IgD-negative memory B cell (primary cell): ENCODE data around the gene C1orf56. TPM values are rescaled to one million over a fixed set of nuclear protein-coding genes. Genes with fewer than 3 reads are reported as not detected.

ENCODE experiments used
- H3K27ac Mint-ChIP-seq, 3 donors: one replicate each; pipeline ENCODE4 v1.8.0; 2020 to 2022; ENCODE audit warnings: mild to moderate bottlenecking in 3 of 3, mixed read lengths in 3 of 3, moderate library complexity in 1 of 3
- H3K27me3 Mint-ChIP-seq: one replicate; pipeline ENCODE4 v1.8.0; 2021; ENCODE audit warnings: mixed read lengths
- H3K36me3 Mint-ChIP-seq: one replicate; pipeline ENCODE4 v1.8.0; 2020; ENCODE audit warnings: mild to moderate bottlenecking, mixed read lengths
- H3K4me1 Mint-ChIP-seq, 3 donors: one replicate each; pipeline ENCODE4 v1.8.0; 2020 to 2022; ENCODE audit warnings: mixed read lengths in 3 of 3, mild to moderate bottlenecking in 1 of 3
- H3K4me3 Mint-ChIP-seq, 4 donors: one replicate each; pipeline ENCODE4 v1.8.0; 2020 to 2022; ENCODE audit warnings: mild to moderate bottlenecking in 4 of 4, mixed read lengths in 4 of 4, moderate library complexity in 3 of 4
- H3K9me3 Mint-ChIP-seq, 3 donors: one replicate each; pipeline ENCODE4 v1.8.0; 2020 to 2021; ENCODE audit warnings: mixed read lengths in 3 of 3, mild to moderate bottlenecking in 1 of 3
- polyA plus RNA-seq: library from polyadenylated mRNA; unstranded; fragments of 300-500 nt; fragmentation: Illumina TruSeq; gene quantifications from one replicate; pipeline ENCODE4 v1.2.3, GENCODE V29; 2021

C1orf56 gene, protein sequence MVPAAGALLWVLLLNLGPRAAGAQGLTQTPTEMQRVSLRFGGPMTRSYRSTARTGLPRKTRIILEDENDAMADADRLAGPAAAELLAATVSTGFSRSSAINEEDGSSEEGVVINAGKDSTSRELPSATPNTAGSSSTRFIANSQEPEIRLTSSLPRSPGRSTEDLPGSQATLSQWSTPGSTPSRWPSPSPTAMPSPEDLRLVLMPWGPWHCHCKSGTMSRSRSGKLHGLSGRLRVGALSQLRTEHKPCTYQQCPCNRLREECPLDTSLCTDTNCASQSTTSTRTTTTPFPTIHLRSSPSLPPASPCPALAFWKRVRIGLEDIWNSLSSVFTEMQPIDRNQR
- 4.5 TPM for polyA plus RNA-seq

DNA sequence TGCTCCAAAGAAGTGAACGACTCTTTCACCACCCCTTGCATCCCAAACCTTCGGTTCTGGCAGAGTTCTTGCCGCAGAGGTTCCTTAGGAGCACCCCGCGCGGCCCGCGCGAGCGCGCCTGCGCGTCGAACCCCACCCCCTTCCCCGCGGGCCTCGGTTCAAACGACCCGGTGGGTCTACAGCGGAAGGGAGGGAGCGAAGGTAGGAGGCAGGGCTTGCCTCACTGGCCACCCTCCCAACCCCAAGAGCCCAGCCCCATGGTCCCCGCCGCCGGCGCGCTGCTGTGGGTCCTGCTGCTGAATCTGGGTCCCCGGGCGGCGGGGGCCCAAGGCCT is at the start of gene C1orf56:
Gene C1orf56, plus strand, starts transcription at position 161 of the 334 bp plus-strand sequence. Its CDS starts 97 bp downstream, at position 258.
- H3K4me1 Mint-ChIP-seq: peaks cover 24 to 27% (median 26%) of the 10 kb centered on the region in 3 donors
- H3K27ac Mint-ChIP-seq: peak within 1 kb of the TSS; percentile 86 to 94 (median 88)
- H3K4me3 Mint-ChIP-seq: peak within 1 kb of the TSS; percentile 93 to 98 (median 97)
- no peaks in the 10 kb centered on the region for H3K27me3 Mint-ChIP-seq
- H3K9me3 Mint-ChIP-seq: no peaks in the 10 kb centered on the region
- H3K36me3 Mint-ChIP-seq: no peaks in the 10 kb centered on the region

DNA sequence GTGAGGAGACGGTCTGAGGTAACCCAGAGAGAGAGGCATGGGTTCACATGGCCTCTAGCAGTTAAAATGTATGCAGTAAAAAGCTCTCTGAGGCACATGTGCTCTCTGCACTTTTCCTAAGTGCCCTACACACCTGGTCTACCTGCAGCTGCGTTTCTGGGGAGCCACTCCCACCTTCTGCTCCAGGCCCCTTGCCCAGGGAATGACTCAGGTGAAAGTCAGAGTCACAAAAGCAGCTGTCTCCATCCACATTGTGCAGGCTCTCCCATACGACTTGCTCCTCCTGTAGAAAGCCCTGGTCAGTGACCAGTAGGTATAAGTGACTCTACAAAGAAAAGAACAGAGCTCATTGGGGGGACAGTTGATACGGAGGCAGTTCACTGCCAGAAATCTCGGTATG is 49.6 kb upstream of the C1orf56 start:
- Mint-ChIP-seq H3K9me3 (no peaks in the 10 kb centered on the region), H3K4me3 (no peak overlapping the region), H3K4me1 (peaks cover 4 to 12% (median 12%) of the 10 kb centered on the region in 3 donors), H3K27ac (no peak overlapping the region), H3K27me3 (no peaks in the 10 kb centered on the region), H3K36me3 (peaks cover 6% of the 10 kb centered on the region)

DNA sequence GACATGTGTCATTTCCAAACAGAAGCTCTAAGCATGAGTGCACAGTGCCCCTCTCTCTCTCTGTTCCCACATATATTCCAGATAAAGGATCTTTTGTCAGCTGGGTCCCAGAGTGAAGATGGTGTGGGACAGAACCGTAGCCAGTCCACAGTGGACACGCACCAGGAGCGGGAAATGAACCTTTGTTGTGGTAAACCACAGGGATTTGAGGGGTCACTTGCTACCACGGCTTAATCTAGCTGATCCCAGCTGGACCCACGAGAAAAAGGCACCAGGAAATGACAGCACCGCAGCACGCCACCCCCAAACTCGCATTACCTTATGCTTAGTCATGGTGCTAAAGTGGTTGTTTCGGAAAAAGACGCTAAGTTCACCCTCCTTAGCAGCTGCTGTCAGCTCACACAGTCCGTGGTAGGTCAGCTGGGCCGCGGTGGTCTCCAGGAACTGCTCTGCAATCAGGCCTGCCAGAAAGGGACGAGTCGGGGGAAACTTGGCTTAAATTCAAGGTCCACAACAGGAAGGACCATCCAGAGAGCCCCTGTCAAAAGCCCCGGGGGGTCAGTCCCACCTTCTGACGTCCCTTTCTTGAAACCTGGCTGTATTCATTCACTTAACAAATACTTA is 48.4 kb upstream of the C1orf56 start:
- Mint-ChIP-seq H3K27me3 (no peaks in the 10 kb centered on the region), H3K27ac (no peak overlapping the region), H3K9me3 (no peaks in the 10 kb centered on the region), H3K36me3 (peaks cover 6% of the 10 kb centered on the region), H3K4me1 (peaks cover 4 to 22% (median 15%) of the 10 kb centered on the region in 3 donors), H3K4me3 (no peak overlapping the region)

DNA sequence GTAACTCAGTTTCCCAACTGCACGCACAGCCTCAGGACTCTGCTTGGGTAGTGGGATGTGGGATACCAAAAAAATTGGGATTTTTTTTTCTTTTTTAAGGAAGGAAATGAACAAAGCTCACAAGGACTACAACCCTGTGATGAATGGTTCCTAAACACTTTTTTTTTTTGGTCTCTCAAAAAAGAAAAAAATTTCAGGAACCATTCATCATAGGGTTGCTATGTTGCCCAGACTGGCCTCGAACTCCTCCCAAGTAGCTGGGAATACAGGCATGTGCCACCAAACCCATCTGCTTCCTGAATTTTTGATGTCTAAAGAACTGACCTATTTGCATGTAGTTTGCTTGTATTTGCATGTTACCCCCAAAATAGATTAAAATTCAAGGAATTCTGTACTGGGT is 47.6 kb upstream of the C1orf56 start:
- H3K36me3 Mint-ChIP-seq: peaks cover 6% of the 10 kb centered on the region
- no peaks in the 10 kb centered on the region for H3K9me3 Mint-ChIP-seq
- H3K4me1 Mint-ChIP-seq: peaks cover 4 to 22% (median 18%) of the 10 kb centered on the region in 3 donors
- H3K27ac Mint-ChIP-seq: no peak overlapping the region
- no peaks in the 10 kb centered on the region for H3K27me3 Mint-ChIP-seq
- H3K4me3 Mint-ChIP-seq: no peak overlapping the region

DNA sequence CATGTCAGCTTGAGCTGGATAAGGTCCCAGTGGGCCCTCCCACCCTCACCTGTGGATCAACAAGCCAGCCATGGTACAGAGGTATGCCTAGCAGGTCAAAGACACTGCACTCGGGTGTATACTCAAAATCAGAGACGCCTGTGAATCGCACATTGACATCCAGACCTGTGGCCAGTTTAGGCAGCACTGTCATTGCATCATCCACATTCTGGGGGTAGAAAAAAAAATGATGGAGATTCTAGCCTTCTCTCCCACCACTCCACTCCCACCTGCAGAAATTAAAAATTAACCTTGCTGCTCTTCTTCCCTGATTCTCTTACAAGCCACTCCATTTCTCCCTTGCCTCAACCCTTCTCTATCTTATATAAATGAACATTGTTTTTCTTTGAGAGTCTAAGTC is 47.1 kb upstream of the C1orf56 start:
- no peak overlapping the region for H3K4me3 Mint-ChIP-seq
- peaks cover 6% of the 10 kb centered on the region for H3K36me3 Mint-ChIP-seq
- no peaks in the 10 kb centered on the region for H3K27me3 Mint-ChIP-seq
- peak overlapping the region in 1 of 3 donors; percentile 58 for H3K27ac Mint-ChIP-seq
- no peaks in the 10 kb centered on the region for H3K9me3 Mint-ChIP-seq
- H3K4me1 Mint-ChIP-seq: peaks cover 4 to 23% (median 19%) of the 10 kb centered on the region in 3 donors

DNA sequence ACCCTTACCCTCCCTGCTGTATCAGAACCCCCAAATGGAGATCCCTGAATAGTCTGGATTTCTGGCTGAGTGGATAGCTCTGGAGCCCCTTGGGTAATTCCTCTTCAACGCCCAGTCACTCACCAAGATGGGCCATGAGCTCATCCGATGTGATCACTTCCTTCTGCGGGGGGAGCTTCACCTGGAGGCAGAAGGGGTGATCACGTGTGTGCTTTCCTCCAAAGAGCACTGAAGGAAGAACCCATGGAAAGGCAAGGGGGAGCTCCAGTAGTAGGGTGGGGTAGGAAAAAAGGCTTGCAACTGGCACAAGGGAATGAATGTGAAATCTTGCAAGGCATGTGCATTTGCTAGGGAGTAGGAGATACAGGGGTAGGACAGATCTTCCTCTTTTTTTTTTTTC is 45.9 kb upstream of the C1orf56 start:
- Mint-ChIP-seq H3K36me3 (peaks cover 6% of the 10 kb centered on the region), H3K27me3 (no peaks in the 10 kb centered on the region), H3K27ac (no peak overlapping the region), H3K9me3 (no peaks in the 10 kb centered on the region), H3K4me1 (peaks cover 10 to 29% (median 25%) of the 10 kb centered on the region in 3 donors), H3K4me3 (no peak overlapping the region)

DNA sequence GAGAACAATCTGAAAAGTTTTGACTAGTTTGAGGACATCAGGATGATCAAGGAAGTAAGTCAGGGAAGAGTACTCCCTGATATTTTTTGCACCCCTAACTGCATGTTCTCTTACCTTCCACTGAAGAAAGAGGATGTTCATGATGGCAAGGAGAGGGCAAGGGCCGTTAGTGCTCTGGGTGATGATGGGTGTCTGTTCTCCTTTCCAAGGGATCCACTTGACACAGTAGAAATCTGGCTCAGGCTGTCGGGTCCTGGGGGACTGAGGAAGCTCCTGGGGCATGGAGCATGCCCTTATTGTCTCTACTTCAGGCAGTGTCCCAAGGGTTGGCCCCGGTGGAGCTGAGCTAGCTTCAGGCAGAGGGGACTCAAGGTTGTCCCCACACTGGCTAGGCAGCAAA is 45.5 kb upstream of the C1orf56 start:
- Mint-ChIP-seq H3K4me3 (no peak overlapping the region), H3K9me3 (no peaks in the 10 kb centered on the region), H3K27ac (no peak overlapping the region), H3K4me1 (peaks cover 14 to 34% (median 29%) of the 10 kb centered on the region in 3 donors), H3K27me3 (no peaks in the 10 kb centered on the region), H3K36me3 (peaks cover 6% of the 10 kb centered on the region)

DNA sequence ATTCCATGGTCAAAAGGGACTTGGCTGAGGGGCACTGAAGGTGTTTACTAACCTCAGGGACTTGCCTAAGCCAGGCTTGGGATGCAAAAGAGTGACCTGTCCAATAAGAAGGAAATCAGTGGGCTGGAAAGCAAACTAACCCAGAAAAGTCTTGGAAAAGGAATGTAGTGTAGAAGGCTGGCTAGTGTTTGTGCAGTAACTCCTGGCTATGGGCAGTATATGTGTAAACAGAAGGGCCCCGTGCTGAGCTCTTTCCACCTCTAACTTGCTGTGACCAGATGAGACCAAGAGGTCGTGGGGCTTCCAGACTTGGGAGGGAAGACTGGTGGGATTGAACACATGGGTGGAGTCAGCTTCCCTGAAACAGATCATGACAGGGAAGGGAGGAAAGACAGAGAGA is 44.9 kb upstream of the C1orf56 start:
- H3K27me3 Mint-ChIP-seq: no peaks in the 10 kb centered on the region
- H3K27ac Mint-ChIP-seq: peak overlapping the region in 1 of 3 donors; percentile 5
- H3K9me3 Mint-ChIP-seq: no peaks in the 10 kb centered on the region
- H3K36me3 Mint-ChIP-seq: peaks cover 4% of the 10 kb centered on the region
- H3K4me3 Mint-ChIP-seq: peak overlapping the region in 2 of 4 donors; percentile 8 to 67
- H3K4me1 Mint-ChIP-seq: peaks cover 16 to 38% (median 34%) of the 10 kb centered on the region in 3 donors

DNA sequence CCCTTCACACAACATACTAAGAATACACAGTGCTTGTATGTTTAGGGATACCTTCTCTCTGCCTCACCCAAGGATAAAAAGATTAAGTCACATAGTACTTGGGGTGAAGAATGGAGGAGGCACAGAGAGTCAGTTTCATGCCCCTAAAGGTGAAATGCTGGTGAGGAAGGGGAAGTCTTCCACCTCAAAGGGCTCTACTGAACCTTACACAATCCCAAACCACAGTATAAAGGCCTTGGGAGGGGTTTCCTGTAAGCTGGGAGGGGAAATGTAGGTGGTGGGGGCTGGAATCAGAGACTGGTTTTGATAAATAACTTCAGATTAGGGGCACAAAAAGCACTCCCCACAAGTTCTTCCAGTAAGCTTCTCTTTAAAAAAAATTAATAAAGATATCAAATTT is 44.4 kb upstream of the C1orf56 start:
- Mint-ChIP-seq H3K27ac (peak overlapping the region in 1 of 3 donors; percentile 5), H3K36me3 (peaks cover 4% of the 10 kb centered on the region), H3K9me3 (no peaks in the 10 kb centered on the region)

DNA sequence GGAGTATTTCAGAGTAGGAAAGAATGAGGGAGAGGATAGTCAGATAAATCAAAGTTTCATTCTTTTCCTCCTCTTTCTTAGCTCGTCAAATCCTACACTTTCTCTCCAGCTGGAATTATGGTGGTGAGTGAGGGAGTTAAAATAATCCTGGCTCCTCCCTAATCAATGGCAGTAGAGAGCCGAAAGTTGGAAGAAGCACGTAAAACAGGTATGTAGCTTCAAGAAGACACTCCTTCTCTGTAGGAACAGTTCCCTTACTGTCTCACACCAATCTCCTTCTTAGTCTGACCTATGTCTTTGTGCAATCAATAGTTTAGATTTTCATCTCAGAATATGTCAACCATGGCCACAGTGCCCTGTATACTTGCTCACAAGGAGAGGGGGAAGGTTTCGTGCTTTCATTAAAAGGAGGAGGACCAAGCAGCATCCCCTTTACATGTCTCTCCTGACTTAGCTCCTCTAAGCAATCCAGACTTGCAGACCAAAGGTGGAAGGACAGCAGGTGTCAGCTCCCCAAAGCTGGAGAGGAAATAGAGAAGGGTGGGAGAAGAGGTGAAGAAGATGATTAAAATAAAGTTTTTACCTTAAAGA is 41.7 kb upstream of the C1orf56 start:
- peaks cover 4% of the 10 kb centered on the region for H3K36me3 Mint-ChIP-seq
- H3K27me3 Mint-ChIP-seq: no peaks in the 10 kb centered on the region
- H3K9me3 Mint-ChIP-seq: no peaks in the 10 kb centered on the region
- H3K27ac Mint-ChIP-seq: peak overlapping the region; percentile 3 to 99 (median 86)
- peak overlapping the region; percentile 87 to 97 (median 94) for H3K4me3 Mint-ChIP-seq
- peaks cover 31 to 49% (median 44%) of the 10 kb centered on the region in 3 donors for H3K4me1 Mint-ChIP-seq

More for the DNA sequence above, 44.4 kb upstream of the C1orf56 start:
- no peaks in the 10 kb centered on the region for H3K27me3 Mint-ChIP-seq
- peak overlapping the region in 2 of 4 donors; percentile 8 to 74 for H3K4me3 Mint-ChIP-seq
- H3K4me1 Mint-ChIP-seq: peaks cover 21 to 43% (median 38%) of the 10 kb centered on the region in 3 donors

DNA sequence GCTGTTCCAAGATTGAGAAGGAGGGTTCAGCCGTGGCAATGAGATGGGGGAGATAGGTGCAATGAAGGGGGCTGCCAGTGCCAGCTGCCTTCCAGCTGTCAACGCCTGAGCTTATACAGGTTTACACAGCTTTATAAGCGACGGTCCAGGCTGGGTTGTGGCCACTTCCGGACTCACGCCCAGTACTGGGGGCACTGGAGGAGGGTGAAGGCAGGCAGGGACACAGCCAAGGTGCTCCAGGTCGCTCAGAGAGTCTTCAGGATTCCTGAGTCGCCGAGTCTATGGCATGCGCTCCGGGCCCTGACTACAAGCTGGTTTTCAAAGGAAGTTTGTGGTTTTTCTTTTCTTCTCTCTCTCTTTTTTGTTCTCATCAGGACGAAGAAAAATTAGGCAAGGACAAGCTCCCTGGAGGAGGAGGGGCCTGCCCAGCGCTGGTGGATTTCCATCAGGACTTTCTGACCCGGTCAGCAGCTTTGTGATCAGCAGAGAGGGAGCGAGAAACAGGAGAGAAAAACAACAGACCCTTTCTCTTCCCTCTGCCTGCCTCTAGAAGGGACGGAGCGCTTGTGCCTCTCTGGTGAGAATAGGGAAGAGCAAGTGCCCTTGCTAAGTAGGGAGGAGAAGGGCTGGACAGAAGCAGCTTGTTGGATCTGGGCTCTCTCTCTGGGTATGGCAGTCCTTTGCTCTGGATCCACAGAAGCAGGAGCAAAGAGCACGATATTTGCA is 41.1 kb upstream of the C1orf56 start, which contains the start of gene MINDY1:
Gene MINDY1, minus strand, starts transcription at position 576 of the 726 bp plus-strand sequence. CDS start 4,285 bp downstream, outside the sequence.
- Mint-ChIP-seq H3K9me3 (no peaks in the 10 kb centered on the region), H3K27ac (peak within 1 kb of the TSS; percentile 86 to 99 (median 98)), H3K27me3 (no peaks in the 10 kb centered on the region), H3K36me3 (peaks cover 4% of the 10 kb centered on the region), H3K4me1 (peaks cover 36 to 51% (median 49%) of the 10 kb centered on the region in 3 donors), H3K4me3 (peak within 1 kb of the TSS; percentile 87 to 97 (median 96))

DNA sequence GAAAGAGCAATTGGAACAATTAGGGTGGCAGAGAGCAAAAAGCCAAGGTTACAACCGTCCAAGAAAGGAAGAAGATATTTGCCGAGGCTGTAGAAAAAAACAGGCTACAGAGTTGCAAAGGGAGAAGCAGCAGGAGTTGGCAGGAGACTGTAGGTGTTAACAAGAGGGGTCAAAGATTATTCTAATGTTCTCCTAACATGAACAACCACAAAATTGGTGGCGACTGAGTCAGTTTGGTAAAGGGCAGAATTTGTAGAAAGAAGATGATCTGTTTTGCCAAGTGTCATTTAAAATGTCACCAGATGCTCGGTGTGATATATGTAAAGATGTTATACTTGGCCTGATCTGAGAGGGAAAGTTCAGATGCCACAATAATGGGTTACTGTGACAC is 39.7 kb upstream of the C1orf56 start:
- Mint-ChIP-seq H3K9me3 (no peaks in the 10 kb centered on the region), H3K36me3 (no peaks in the 10 kb centered on the region), H3K4me1 (peaks cover 42 to 51% (median 43%) of the 10 kb centered on the region in 3 donors), H3K27me3 (no peaks in the 10 kb centered on the region), H3K27ac (peak overlapping the region; percentile 86 to 99 (median 98)), H3K4me3 (peak overlapping the region; percentile 87 to 97 (median 96))

DNA sequence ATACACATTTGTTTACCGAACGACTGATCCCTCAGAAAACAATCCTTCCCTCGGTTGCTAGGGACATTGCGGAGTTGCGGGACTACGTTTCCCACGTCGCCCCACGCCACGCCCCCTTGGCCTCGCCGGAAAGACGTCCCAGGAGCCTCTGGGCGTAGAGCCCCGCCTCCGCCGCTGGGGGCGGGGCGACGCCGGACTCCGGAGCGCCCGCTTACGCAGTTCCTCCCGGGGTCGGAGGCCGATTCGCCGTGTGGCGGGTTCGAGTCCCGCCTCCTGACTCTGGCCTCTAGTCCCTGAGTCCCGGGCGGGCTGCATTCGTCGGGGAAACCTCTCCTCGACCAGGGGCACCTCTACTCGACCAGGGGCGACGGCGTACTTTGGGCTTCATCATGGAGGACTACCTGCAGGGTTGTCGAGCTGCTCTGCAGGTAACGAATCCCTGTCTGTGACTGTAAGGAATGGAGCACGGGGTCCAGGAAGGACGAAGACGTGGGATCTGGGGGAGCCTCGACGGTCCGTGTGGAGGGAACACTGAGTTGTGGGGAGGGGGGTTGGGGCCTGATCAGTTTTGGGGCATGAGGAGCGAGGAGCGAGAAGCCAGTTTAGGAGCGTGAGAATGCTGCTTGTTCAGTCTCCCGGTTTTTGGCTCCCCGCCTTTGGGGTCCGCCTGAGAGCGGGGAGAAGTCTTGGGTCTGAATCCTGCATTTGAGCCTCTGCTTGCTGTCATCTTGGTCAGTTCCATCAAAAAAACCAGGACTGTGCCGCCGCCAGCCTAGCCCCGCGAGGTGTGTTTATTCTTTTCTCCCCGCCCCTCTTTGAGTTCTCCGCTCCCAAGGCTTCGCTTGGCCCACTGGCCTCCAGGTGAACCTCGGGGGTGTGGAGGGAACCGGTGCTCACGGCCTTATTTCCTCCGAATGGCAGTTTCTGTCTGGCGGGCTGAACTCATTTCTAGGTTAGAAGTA is 39.0 kb upstream of the C1orf56 start, which contains the start of gene PRUNE1:
Gene PRUNE1, plus strand, starts transcription at position 206 of the 962 bp plus-strand sequence. Its CDS starts 184 bp downstream, at position 390.
- Mint-ChIP-seq H3K4me1 (peaks cover 41 to 46% (median 42%) of the 10 kb centered on the region in 3 donors), H3K27me3 (no peaks in the 10 kb centered on the region), H3K27ac (peak within 1 kb of the TSS; percentile 86 to 99 (median 98)), H3K9me3 (no peaks in the 10 kb centered on the region), H3K36me3 (no peaks in the 10 kb centered on the region), H3K4me3 (peak within 1 kb of the TSS; percentile 87 to 97 (median 96))
